Keratinocyte (primary cell): ENCODE measurements around the gene RELCH. TPM values are rescaled to one million over a fixed set of nuclear protein-coding genes. Genes with fewer than 3 reads are reported as not detected.

Source experiments
- DNase-seq: peaks from one replicate; pipeline ENCODE4 v3.0.0-alpha.2; 2011; ENCODE audit warnings: low read depth, missing footprints, low spot score
- FAIRE-seq: peaks from 2 replicates; lab custom pipeline; 2011; peaks lifted over from hg19 to GRCh38; lab: Jason Lieb, UNC
- H2AFZ ChIP-seq: 2 replicates; pipeline ENCODE4 v1.6.0; 2012; ENCODE audit warnings: low read length, control low read depth, inconsistent platforms; ENCODE audit not compliant: control insufficient read depth
- H3K27ac ChIP-seq: 2 replicates; pipeline ENCODE4 v1.5.1; 2011; ENCODE audit warnings: low read length; ENCODE audit not compliant: control insufficient read depth, insufficient read depth
- H3K27me3 ChIP-seq: 3 replicates; pipeline ENCODE4 v1.6.0; 2011; ENCODE audit warnings: low read length; ENCODE audit not compliant: control insufficient read depth, insufficient read depth; ENCODE audit errors: extremely low read depth
- H3K36me3 ChIP-seq, 2 experiments: 2 replicates in 1 of 2; 3 replicates in 1 of 2; pipeline ENCODE4 v1.5.1; 2011; ENCODE audit warnings: low read length in 2 of 2, mild to moderate bottlenecking in 1 of 2; ENCODE audit not compliant: control insufficient read depth in 2 of 2, insufficient read depth in 2 of 2; ENCODE audit errors: extremely low read depth in 1 of 2
- H3K4me1 ChIP-seq: 3 replicates; pipeline ENCODE4 v1.5.1; 2011; ENCODE audit warnings: low read length; ENCODE audit not compliant: control insufficient read depth, insufficient read depth; ENCODE audit errors: extremely low read depth
- H3K4me2 ChIP-seq: 3 replicates; pipeline ENCODE4 v1.6.0; 2011; ENCODE audit warnings: low read depth, low read length; ENCODE audit not compliant: control insufficient read depth, insufficient read depth; ENCODE audit errors: extremely low read depth
- H3K4me3 ChIP-seq, 3 experiments: fragments of 200-600 bp in 1 of 3; sonication (generic) in 1 of 3; 2 replicates in 2 of 3; 3 replicates in 1 of 3; pipeline ENCODE4 v1.5.1; 2011 to 2016; ENCODE audit warnings: low read length in 3 of 3, mild to moderate bottlenecking in 3 of 3, control low read depth in 2 of 3, inconsistent platforms in 1 of 3, low read depth in 1 of 3, mixed read lengths in 1 of 3, mixed run types in 1 of 3, moderate library complexity in 1 of 3; ENCODE audit not compliant: control insufficient read depth in 2 of 3, insufficient read depth in 2 of 3; ENCODE audit errors: extremely low read depth in 1 of 3
- H3K79me2 ChIP-seq: 2 replicates; pipeline ENCODE4 v1.6.0; 2012; ENCODE audit warnings: low read length; ENCODE audit not compliant: control insufficient read depth, insufficient read depth
- H3K9ac ChIP-seq: 3 replicates; pipeline ENCODE4 v1.6.0; 2011; ENCODE audit warnings: low read length; ENCODE audit not compliant: control insufficient read depth, insufficient read depth; ENCODE audit errors: extremely low read depth
- H3K9me1 ChIP-seq: 3 replicates; pipeline ENCODE4 v1.6.0; 2011; ENCODE audit warnings: low read length; ENCODE audit not compliant: control insufficient read depth, insufficient read depth; ENCODE audit errors: extremely low read depth
- H3K9me3 ChIP-seq: 2 replicates; pipeline ENCODE4 v1.5.1; 2012; ENCODE audit warnings: low read depth, low read length; ENCODE audit not compliant: control insufficient read depth
- H4K20me1 ChIP-seq: 3 replicates; pipeline ENCODE4 v1.6.0; 2011; ENCODE audit warnings: low read length; ENCODE audit not compliant: control insufficient read depth, insufficient read depth; ENCODE audit errors: extremely low read depth
- EZH2 ChIP-seq: IDR thresholded peaks from one replicate; pipeline ENCODE4 v1.6.1; 2012; ENCODE audit warnings: inconsistent platforms, mild to moderate bottlenecking, low read length, moderate library complexity
- dilution Hi-C: fragments of 300-500 bp; cut with MboI; formaldehyde crosslinking; loops from one replicate; pipeline ENCODE4 v1.7.0; 2020; ENCODE audit warnings: low sequenced_read_pairs; ENCODE audit not compliant: extremely low pct_ligation_motif_present
- polyA plus RNA-seq, 5 experiments: library from polyadenylated mRNA; depleted of rRNA in 3 of 5; stranded (reverse) in 3 of 5; stranded (forward) in 1 of 5; unstranded in 1 of 5; fragments of >200 nt; gene quantifications; 1 replicate in 1 of 5; 2 replicates in 3 of 5; 3 replicates in 1 of 5; pipeline versions ENCODE4 v1.2.1 to v1.2.3, GENCODE V29; 2011 to 2012; ENCODE audit warnings: missing spikeins in 2 of 5, low read depth in 1 of 5, low replicate concordance in 1 of 5
- TF ChIP-seq, protein P1 (sequence below), 3 experiments: IDR thresholded peaks in 1 of 3; conservative IDR thresholded peaks in 1 of 3; optimal IDR thresholded peaks in 1 of 3; 2 replicates in 2 of 3; 3 replicates in 1 of 3; pipeline versions ENCODE3 to v1.5.1; 2011; ENCODE audit warnings: low read length in 3 of 3, mild to moderate bottlenecking in 3 of 3, moderate library complexity in 2 of 3, control low read depth in 1 of 3, inconsistent platforms in 1 of 3; ENCODE audit not compliant: insufficient read depth in 2 of 3; ENCODE audit errors: extremely low read depth in 1 of 3

Gene RELCH
- polyA plus RNA-seq, 1 donor (not counting 4 experiments of a cell fraction or from before 2014, with no cell fraction given) = 21.8 TPM

DNA sequence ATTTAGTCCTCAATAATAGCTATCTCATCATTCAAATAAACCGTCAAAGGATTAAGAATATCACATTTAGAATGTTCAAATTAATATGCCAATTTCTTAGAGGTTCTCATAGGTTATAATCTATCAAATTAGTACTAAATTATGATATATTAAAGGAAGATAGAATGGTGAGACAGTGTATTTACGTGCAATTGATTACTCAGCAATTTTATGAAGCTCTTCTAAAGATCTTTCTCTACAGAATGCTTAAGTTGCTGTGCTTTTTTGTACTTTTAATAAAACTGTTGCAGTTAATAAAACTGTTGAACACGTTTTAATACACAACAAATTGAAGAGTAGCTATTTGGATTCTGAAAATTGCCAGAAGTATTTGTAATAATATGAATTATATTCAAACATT is 39.0 kb downstream of the RELCH start:
- Histone ChIP-seq H3K27ac (no peak overlapping the region), H3K79me2 (no peaks in the 10 kb centered on the region), H3K9me3 (no peaks in the 10 kb centered on the region), H4K20me1 (no peaks in the 10 kb centered on the region), H3K4me1 (no peaks in the 10 kb centered on the region), H2AFZ (no peak overlapping the region), H3K27me3 (no peaks in the 10 kb centered on the region), H3K4me3 (no peak overlapping the region), H3K4me2 (no peak overlapping the region), H3K9ac (no peak overlapping the region), H3K9me1 (no peaks in the 10 kb centered on the region), H3K36me3 (peaks cover under 1 to 6% of the 10 kb centered on the region in 2 experiments)
- dilution Hi-C loops = no loop called here
- TF ChIP-seq, protein P1, sequence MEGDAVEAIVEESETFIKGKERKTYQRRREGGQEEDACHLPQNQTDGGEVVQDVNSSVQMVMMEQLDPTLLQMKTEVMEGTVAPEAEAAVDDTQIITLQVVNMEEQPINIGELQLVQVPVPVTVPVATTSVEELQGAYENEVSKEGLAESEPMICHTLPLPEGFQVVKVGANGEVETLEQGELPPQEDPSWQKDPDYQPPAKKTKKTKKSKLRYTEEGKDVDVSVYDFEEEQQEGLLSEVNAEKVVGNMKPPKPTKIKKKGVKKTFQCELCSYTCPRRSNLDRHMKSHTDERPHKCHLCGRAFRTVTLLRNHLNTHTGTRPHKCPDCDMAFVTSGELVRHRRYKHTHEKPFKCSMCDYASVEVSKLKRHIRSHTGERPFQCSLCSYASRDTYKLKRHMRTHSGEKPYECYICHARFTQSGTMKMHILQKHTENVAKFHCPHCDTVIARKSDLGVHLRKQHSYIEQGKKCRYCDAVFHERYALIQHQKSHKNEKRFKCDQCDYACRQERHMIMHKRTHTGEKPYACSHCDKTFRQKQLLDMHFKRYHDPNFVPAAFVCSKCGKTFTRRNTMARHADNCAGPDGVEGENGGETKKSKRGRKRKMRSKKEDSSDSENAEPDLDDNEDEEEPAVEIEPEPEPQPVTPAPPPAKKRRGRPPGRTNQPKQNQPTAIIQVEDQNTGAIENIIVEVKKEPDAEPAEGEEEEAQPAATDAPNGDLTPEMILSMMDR (optimal IDR thresholded peaks at IDR 0.05 in 1 of 3, IDR thresholded peaks at IDR 0.05 in 1 of 3, conservative IDR thresholded peaks at IDR 0.05 in 1 of 3; ENCODE audit: extremely low read depth in 1 of 3, insufficient read depth in 2 of 3, low read length in 3 of 3) = no peak
- no peak for TF ChIP-seq EZH2
- DNase-seq (no peak), FAIRE-seq (no peak)

DNA sequence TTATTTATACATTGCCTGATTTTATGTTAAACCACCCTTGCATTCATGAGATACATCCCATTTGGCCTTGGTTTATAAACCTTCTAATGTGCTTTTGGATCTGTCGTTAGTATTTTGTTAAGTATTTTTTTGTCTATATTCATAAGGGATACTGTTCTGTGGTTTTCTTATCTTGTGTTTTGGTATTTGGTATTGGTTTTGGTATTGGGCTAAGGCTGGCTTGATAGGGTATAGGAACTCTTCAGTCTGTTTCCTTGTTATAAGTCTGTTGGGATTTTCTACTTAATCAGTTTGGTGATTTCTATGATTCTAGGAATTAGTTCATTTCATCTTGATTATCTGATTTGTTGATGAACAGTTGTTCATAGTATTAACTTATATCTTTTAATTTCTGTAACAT is 49.2 kb downstream of the RELCH start:
- Histone ChIP-seq H2AFZ (no peak overlapping the region), H3K36me3 (peaks cover 1 to 3% of the 10 kb centered on the region in 2 experiments), H3K27me3 (no peaks in the 10 kb centered on the region), H3K4me2 (no peak overlapping the region), H3K9me3 (no peaks in the 10 kb centered on the region), H3K4me3 (no peak overlapping the region), H3K4me1 (no peaks in the 10 kb centered on the region), H4K20me1 (no peaks in the 10 kb centered on the region), H3K9me1 (no peaks in the 10 kb centered on the region), H3K9ac (no peak overlapping the region), H3K27ac (no peak overlapping the region), H3K79me2 (no peaks in the 10 kb centered on the region)
- DNase-seq = no peak
- dilution Hi-C loops = no loop called here
- TF ChIP-seq, protein P1 (optimal IDR thresholded peaks at IDR 0.05 in 1 of 3, IDR thresholded peaks at IDR 0.05 in 1 of 3, conservative IDR thresholded peaks at IDR 0.05 in 1 of 3; ENCODE audit: extremely low read depth in 1 of 3, insufficient read depth in 2 of 3, low read length in 3 of 3) = no peak
- no peak for TF ChIP-seq EZH2
- no peak for FAIRE-seq
